Fibroblast of lung (primary cell): ENCODE data around the gene COPRS. TPM values are rescaled to one million over a fixed set of nuclear protein-coding genes. Genes with fewer than 3 reads are reported as not detected.
A peak's percentile ranks its signal among the peaks of the same experiment; 100 is the strongest.
"Not testable (repeated sequence)": the region's sequence is repeated elsewhere in the genome, so short reads cannot be mapped to it uniquely, and the experiment has no call there.

Source experiments
- DNase-seq, 2 donors: peaks; one replicate each; pipeline versions ENCODE4 v3.0.0 to v3.0.0-alpha.2; 2010; ENCODE audit warnings: low read depth in 2 of 2
- H2AFZ ChIP-seq: 2 replicates; pipeline ENCODE4 v1.5.1; 2012; ENCODE audit warnings: low read length, control low read depth, inconsistent platforms
- H3K27ac ChIP-seq: 2 replicates; pipeline ENCODE4 v1.5.1; 2011; ENCODE audit warnings: low read length, control low read depth; ENCODE audit not compliant: insufficient read depth
- H3K27me3 ChIP-seq: 2 replicates; pipeline ENCODE4 v1.5.1; 2011; ENCODE audit warnings: mild to moderate bottlenecking, low read length; ENCODE audit not compliant: control insufficient read depth, insufficient read depth
- H3K36me3 ChIP-seq: 2 replicates; pipeline ENCODE4 v1.5.1; 2011; ENCODE audit warnings: low read length; ENCODE audit not compliant: control insufficient read depth, insufficient read depth
- H3K4me1 ChIP-seq: 2 replicates; pipeline ENCODE4 v1.5.1; 2011; ENCODE audit warnings: low read length; ENCODE audit not compliant: control insufficient read depth, insufficient read depth; ENCODE audit errors: extremely low read depth
- H3K4me2 ChIP-seq: 2 replicates; pipeline ENCODE4 v1.5.1; 2011; ENCODE audit warnings: low read length, control low read depth; ENCODE audit not compliant: insufficient read depth; ENCODE audit errors: extremely low read depth
- H3K4me3 ChIP-seq, 4 experiments: fragments of 200-600 bp in 1 of 4; sonication (generic) in 1 of 4; replicated peaks in 1 of 4; 2 replicates each; pipeline ENCODE4 v1.5.1; 2011 to 2016; ENCODE audit warnings: low read length in 4 of 4, low read depth in 3 of 4, mild to moderate bottlenecking in 3 of 4, control low read depth in 2 of 4, inconsistent platforms in 1 of 4, mixed read lengths in 1 of 4; ENCODE audit not compliant: insufficient read depth in 1 of 4; ENCODE audit errors: control extremely low read depth in 1 of 4
- H3K79me2 ChIP-seq: 2 replicates; pipeline ENCODE4 v1.5.1; 2012; ENCODE audit warnings: mild to moderate bottlenecking, low read length, inconsistent platforms; ENCODE audit not compliant: control insufficient read depth, insufficient read depth
- H3K9ac ChIP-seq: 2 replicates; pipeline ENCODE4 v1.5.1; 2011; ENCODE audit warnings: mild to moderate bottlenecking, low read length, control low read depth; ENCODE audit not compliant: insufficient read depth
- H3K9me3 ChIP-seq: 2 replicates; pipeline ENCODE4 v1.5.1; 2012; ENCODE audit warnings: low read depth, low read length; ENCODE audit not compliant: control insufficient read depth, insufficient read depth
- H4K20me1 ChIP-seq: 2 replicates; pipeline ENCODE4 v1.5.1; 2011; ENCODE audit warnings: low read length; ENCODE audit not compliant: control insufficient read depth, insufficient read depth; ENCODE audit errors: extremely low read depth
- EZH2 ChIP-seq: IDR thresholded peaks from 2 replicates; pipeline ENCODE4 v1.5.1; 2012; ENCODE audit warnings: low read length, control low read depth, mild to moderate bottlenecking; ENCODE audit errors: missing control alignments
- polyA plus RNA-seq, 2 donors: library from polyadenylated mRNA; depleted of rRNA in 1 of 2; stranded (reverse) in 1 of 2; unstranded in 1 of 2; fragments of >200 nt; gene quantifications; 2 replicates each; pipeline ENCODE4 v1.2.1, GENCODE V29; 2011 to 2012; ENCODE audit warnings: missing spikeins in 1 of 2
- total RNA-seq: library from RNA; depleted of rRNA; stranded (reverse); fragments of >200 nt; gene quantifications from 2 replicates; pipeline ENCODE4 v1.2.1, GENCODE V29; 2014
- TF ChIP-seq, protein P1 (sequence below), 2 donors: IDR thresholded peaks in 1 of 2; conservative IDR thresholded peaks in 1 of 2; 1 replicate in 1 of 2; 2 replicates in 1 of 2; pipeline ENCODE4 v1.5.1; 2011 to 2012; ENCODE audit warnings: low read length in 2 of 2, control low read depth in 1 of 2, inconsistent platforms in 1 of 2, low read depth in 1 of 2, mild to moderate bottlenecking in 1 of 2

The COPRS gene
- total and polyA plus RNA-seq, 2 donors (not counting 1 experiment from before 2014, with no cell fraction given) = 97.9 to 98.7 TPM

DNA sequence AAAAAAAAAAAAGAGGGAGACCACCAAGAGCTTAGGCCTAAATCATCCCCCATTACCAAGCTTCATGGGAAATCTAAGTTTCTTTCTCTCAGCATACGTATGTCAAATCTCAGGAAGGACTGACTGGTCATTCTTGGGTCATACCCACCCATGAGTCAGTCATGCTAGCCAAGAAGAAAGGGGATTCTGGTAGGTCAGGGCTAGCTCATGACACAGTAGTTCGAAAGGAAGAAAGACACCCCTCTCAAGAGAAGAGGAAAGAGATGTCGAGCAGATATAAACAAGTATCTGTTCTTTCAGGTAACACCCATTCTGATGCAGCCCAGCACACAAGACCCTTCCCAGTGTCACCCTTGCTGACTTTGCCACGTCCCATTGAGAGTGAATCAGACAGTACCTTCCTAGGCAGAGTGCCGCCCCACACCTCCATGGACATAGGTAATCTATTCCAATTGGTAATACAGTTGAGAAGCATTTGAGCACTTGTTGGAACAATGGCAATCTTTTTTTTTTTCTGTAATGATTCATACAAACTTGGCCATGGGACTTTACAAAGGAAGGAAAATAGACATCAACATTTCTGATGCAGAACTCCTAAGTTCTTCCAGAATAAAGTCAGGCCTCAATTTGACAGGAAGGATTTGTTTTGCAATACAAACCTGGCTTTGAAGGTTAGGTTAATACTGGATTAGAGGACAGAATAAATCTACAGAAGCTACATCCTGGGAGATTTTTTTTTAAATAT, 38.2 kb downstream of the COPRS start:
- Histone ChIP-seq H3K4me1 (peaks cover 7% of the 10 kb centered on the region), H4K20me1 (no peaks in the 10 kb centered on the region), H3K9ac (no peak overlapping the region), H3K27ac (no peak overlapping the region), H2AFZ (no peak overlapping the region), H3K4me2 (no peak overlapping the region), H3K36me3 (no peaks in the 10 kb centered on the region), H3K79me2 (no peaks in the 10 kb centered on the region), H3K27me3 (no peaks in the 10 kb centered on the region), H3K4me3 (no peak overlapping the region), H3K9me3 (no peaks in the 10 kb centered on the region)
- DNase-seq = peak in 1 of 2 donors; percentile 38
- no peak for TF ChIP-seq EZH2
- TF ChIP-seq, protein P1, sequence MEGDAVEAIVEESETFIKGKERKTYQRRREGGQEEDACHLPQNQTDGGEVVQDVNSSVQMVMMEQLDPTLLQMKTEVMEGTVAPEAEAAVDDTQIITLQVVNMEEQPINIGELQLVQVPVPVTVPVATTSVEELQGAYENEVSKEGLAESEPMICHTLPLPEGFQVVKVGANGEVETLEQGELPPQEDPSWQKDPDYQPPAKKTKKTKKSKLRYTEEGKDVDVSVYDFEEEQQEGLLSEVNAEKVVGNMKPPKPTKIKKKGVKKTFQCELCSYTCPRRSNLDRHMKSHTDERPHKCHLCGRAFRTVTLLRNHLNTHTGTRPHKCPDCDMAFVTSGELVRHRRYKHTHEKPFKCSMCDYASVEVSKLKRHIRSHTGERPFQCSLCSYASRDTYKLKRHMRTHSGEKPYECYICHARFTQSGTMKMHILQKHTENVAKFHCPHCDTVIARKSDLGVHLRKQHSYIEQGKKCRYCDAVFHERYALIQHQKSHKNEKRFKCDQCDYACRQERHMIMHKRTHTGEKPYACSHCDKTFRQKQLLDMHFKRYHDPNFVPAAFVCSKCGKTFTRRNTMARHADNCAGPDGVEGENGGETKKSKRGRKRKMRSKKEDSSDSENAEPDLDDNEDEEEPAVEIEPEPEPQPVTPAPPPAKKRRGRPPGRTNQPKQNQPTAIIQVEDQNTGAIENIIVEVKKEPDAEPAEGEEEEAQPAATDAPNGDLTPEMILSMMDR (conservative IDR thresholded peaks at IDR 0.05 in 1 of 2, IDR thresholded peaks at IDR 0.05 in 1 of 2; ENCODE audit: low read depth in 1 of 2, low read length in 2 of 2) = no peak

DNA sequence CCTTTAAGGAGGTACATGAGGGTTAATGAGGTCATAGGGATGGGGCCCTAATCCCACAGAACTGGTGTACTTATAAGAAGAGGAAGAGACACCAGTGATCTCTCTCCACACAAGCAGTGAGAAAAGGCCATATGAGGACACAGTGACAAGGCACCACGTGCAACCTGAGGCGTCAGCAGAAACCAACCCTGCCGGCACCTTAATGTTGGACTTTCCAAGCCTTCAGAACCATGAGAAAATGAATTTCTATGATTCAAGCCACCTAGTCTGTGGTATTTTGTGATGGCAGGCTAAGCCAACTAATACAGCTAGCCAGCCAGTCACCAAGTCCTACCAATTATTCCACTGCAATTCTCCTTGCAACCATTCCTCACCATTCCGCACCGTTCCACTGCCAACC, 39.5 kb downstream of the COPRS start:
- peaks cover under 1% of the 10 kb centered on the region for H3K4me1 ChIP-seq
- no peak for TF ChIP-seq EZH2
- TF ChIP-seq, protein P1 (conservative IDR thresholded peaks at IDR 0.05 in 1 of 2, IDR thresholded peaks at IDR 0.05 in 1 of 2; ENCODE audit: low read depth in 1 of 2, low read length in 2 of 2) = no peak
- no peak overlapping the region for H2AFZ ChIP-seq
- H3K9ac ChIP-seq = no peak overlapping the region
- H3K4me3 ChIP-seq = no peak overlapping the region
- no peak overlapping the region for H3K4me2 ChIP-seq
- H3K36me3 ChIP-seq = no peaks in the 10 kb centered on the region
- no peak for DNase-seq
- H3K79me2 ChIP-seq = no peaks in the 10 kb centered on the region
- H3K27ac ChIP-seq = no peak overlapping the region
- H4K20me1 ChIP-seq = no peaks in the 10 kb centered on the region
- no peaks in the 10 kb centered on the region for H3K27me3 ChIP-seq
- H3K9me3 ChIP-seq = no peaks in the 10 kb centered on the region

DNA sequence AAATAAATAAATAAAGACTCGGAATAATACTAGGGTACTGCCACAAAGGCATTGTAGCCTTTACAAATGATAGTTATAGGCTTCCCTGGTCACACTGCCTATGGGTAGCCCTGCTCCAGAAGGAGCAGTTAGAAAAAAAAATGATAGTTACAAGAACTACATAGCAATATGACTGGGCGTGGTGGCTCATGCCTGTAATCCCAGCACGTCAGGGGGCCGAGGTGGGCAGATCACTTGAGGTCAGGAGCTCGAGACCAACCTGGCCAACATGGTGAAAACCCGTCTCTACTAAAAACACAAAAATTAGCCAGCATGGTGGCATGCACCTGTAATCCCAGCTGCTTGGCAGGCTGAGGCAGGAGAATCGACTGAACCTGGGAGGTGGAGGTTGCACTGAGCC, 40.2 kb downstream of the COPRS start:
- not testable (repeated sequence) for H3K27me3 ChIP-seq, H3K4me1 ChIP-seq, H3K36me3 ChIP-seq, H3K4me3 ChIP-seq, H4K20me1 ChIP-seq, H3K9me3 ChIP-seq, H3K27ac ChIP-seq, H3K9ac ChIP-seq, H2AFZ ChIP-seq, H3K79me2 ChIP-seq, DNase-seq, H3K4me2 ChIP-seq
